ENCODE measurements around the gene ADAMTS7.
"Not testable (repeated sequence)": the region's sequence is repeated elsewhere in the genome, so short reads cannot be mapped to it uniquely, and the experiment has no call there.

The ADAMTS7 gene

DNA sequence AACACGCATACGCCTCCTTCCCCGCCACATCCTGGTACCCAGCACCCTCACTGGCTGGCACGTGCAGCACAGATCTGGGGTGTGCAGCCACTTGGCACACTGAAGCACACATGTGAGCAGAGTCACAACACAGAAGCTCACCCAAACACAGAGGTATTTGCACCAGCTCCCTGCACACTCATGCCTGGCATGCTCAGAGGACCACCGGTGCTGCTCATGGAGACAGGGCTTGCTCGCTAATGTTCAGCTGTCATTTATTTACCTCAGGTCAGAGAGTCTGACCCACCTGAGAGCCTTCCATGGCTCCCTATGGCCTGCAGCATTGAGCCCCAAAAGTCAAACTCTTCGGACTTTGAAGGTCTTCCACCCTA lies 70.4 kb downstream of the ADAMTS7 start:
- H3K4me3 ChIP-seq (ENCODE audit: low read depth, low read length): no peak overlapping the region
- H3K36me3 ChIP-seq (replicated peaks): no peaks in the 10 kb centered on the region
- H3K27ac ChIP-seq: no peak overlapping the region
- no peak for DNase-seq
- no peaks in the 10 kb centered on the region for H3K27me3 ChIP-seq (replicated peaks)
- TF ChIP-seq, protein P1, sequence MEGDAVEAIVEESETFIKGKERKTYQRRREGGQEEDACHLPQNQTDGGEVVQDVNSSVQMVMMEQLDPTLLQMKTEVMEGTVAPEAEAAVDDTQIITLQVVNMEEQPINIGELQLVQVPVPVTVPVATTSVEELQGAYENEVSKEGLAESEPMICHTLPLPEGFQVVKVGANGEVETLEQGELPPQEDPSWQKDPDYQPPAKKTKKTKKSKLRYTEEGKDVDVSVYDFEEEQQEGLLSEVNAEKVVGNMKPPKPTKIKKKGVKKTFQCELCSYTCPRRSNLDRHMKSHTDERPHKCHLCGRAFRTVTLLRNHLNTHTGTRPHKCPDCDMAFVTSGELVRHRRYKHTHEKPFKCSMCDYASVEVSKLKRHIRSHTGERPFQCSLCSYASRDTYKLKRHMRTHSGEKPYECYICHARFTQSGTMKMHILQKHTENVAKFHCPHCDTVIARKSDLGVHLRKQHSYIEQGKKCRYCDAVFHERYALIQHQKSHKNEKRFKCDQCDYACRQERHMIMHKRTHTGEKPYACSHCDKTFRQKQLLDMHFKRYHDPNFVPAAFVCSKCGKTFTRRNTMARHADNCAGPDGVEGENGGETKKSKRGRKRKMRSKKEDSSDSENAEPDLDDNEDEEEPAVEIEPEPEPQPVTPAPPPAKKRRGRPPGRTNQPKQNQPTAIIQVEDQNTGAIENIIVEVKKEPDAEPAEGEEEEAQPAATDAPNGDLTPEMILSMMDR (IDR thresholded peaks at IDR 0.05; ENCODE audit: low read depth, low read length, missing control alignments): no peak
- in situ Hi-C loops (cut with HindIII; ENCODE audit: low pct_ligation_motif_present, low sequenced_read_pairs): no loop called here

DNA sequence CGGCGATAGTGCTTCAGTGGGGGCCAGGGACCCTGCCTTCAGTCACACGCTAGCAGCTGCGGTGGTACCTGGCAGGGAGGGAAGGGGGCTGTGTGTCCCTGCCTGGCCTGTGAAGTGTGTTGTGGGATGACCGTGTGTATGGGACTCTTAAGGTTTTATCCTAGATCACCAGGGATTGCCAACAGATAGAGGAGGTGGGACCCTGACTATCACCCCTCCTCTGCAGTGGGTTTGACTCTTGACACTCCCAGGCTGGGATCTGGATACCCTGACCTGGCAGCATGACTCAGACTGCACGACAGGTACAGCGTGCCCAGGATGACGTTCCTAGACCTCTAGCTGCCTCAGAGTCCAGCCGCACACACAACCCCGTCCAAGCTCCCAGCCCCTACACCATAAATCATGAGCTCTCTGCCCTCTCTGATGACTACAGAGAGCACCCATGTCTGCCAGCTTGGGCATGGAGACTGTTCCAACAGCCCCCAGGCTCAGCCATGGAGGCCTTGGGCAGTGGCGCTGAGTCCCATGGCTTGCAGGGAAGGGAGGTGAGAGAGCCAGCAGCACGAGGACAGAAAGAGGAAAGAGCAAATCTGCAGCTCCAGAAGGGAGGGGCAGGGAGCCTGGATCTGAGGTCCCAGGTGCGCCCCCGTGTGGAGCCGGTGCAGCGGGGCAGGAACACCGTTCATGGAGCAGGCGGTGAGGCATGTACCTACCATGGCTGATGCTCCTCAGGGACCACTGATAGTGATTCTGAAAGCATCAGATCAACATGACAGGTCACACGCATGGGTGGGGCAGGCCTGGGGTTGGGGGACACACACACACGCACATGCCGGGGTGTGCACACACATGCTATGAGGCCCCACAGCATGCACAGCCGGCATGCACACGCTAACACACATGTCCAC lies 71.0 kb downstream of the ADAMTS7 start:
- peak; percentile 39 for DNase-seq
- in situ Hi-C loops (cut with HindIII; ENCODE audit: low pct_ligation_motif_present, low sequenced_read_pairs): no loop called here
- Histone ChIP-seq H3K4me3 (ENCODE audit: low read depth, low read length) (no peak overlapping the region), H3K27me3 (replicated peaks) (no peaks in the 10 kb centered on the region), H3K36me3 (replicated peaks) (no peaks in the 10 kb centered on the region), H3K27ac (no peak overlapping the region)
- TF ChIP-seq, protein P1 (IDR thresholded peaks at IDR 0.05; ENCODE audit: low read depth, low read length, missing control alignments): peak; percentile 75

DNA sequence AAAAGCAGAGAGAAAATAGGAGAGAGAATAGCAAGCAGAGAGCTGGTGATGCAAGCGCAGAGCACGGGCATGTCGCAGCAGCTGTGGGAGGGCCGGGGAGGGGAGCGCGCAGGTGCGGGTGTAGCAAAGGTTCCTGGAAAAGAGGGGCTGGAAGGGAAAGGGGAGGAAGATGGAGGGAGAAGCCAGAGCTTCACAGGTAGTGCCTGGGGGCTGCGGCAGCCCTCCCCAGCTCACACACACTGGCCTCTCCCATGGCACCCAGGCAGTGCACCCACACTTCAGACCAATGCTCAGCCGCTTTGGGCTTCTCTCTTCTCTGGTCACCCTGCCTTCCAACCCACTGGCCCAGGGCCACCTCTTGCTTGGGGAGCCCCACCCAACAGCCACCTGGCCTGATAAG lies 72.1 kb downstream of the ADAMTS7 start:
- Histone ChIP-seq H3K4me3 (ENCODE audit: low read depth, low read length) (no peak overlapping the region), H3K27me3 (replicated peaks) (no peaks in the 10 kb centered on the region), H3K27ac (no peak overlapping the region), H3K36me3 (replicated peaks) (no peaks in the 10 kb centered on the region)
- DNase-seq: no peak
- in situ Hi-C loops (cut with HindIII; ENCODE audit: low pct_ligation_motif_present, low sequenced_read_pairs): no loop called here
- TF ChIP-seq, protein P1 (IDR thresholded peaks at IDR 0.05; ENCODE audit: low read depth, low read length, missing control alignments): no peak

DNA sequence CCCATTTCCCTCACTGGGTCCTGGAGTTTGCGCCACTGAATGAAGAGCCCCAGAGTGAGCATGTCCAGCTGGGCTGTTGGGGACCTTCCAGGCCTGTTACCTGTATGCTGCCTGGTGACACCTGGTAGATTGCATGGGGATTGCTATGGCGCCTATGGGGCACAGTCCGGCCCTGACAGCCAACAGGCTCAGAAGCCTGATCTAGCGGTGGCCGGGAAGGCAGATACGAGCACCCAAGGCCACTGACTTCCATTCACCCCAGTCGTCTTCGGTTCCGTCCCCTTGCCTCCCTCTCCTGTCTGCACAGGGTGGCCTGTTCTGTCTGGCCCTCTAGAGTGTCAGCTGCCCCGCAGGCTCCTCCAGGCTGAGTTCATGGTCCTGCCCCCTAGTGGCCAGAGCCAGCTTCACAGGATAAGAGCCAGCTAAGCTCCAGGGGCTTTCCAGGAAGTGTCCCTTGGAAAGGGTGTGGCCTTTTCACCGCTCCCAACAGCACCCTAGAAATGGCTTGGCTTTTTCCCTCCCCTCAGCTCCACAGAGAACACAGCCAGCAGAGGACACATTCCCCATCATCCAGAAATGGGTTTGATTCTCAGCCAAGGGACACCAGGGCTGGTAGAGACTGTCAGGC lies 73.2 kb downstream of the ADAMTS7 start:
- DNase-seq: peak; percentile 64

DNA sequence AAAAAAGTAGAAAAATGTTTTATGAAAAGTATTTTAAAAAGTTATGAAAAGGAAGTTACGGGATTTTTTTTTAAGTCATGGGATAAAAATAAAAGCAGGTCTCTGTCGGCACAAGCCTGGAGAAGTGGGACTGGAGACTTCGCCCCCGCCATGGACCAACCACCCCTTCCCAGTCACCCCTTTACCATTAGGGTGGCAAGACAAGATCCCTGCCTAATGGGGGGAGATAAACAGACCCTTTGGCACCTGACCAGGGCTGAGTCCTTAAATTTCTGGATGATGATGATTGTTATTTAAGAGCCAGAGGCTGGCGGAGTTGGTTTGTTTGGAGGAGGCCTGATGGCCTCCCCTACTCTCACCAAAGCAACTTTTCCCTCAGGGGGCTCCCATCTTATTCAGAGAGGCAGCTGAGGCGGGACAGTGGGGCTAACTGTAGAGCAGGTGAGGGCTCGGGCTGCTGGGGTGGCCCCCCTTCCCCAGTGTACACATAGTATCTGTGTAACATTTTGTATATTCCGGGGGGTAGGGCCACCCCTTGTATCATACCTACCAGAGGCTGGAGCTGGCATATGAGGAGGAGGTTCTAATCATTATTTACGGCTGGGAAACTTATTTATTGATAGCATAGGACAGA lies 74.0 kb downstream of the ADAMTS7 start:
- H3K4me3 ChIP-seq (ENCODE audit: low read depth, low read length): no peak overlapping the region
- TF ChIP-seq, protein P1 (IDR thresholded peaks at IDR 0.05; ENCODE audit: low read depth, low read length, missing control alignments): no peak
- no peaks in the 10 kb centered on the region for H3K27me3 ChIP-seq (replicated peaks)
- DNase-seq: no peak
- in situ Hi-C loops (cut with HindIII; ENCODE audit: low pct_ligation_motif_present, low sequenced_read_pairs): no loop called here
- no peaks in the 10 kb centered on the region for H3K36me3 ChIP-seq (replicated peaks)
- H3K27ac ChIP-seq: no peak overlapping the region

More for the DNA sequence above, 73.2 kb downstream of the ADAMTS7 start:
- H3K27me3 ChIP-seq (replicated peaks); H3K36me3 ChIP-seq (replicated peaks); in situ Hi-C loops (cut with HindIII; ENCODE audit: low pct_ligation_motif_present, low sequenced_read_pairs); H3K4me3 ChIP-seq (ENCODE audit: low read depth, low read length); H3K27ac ChIP-seq: not testable (repeated sequence)
- TF ChIP-seq, protein P1 (IDR thresholded peaks at IDR 0.05; ENCODE audit: low read depth, low read length, missing control alignments): peak; percentile 79

DNA sequence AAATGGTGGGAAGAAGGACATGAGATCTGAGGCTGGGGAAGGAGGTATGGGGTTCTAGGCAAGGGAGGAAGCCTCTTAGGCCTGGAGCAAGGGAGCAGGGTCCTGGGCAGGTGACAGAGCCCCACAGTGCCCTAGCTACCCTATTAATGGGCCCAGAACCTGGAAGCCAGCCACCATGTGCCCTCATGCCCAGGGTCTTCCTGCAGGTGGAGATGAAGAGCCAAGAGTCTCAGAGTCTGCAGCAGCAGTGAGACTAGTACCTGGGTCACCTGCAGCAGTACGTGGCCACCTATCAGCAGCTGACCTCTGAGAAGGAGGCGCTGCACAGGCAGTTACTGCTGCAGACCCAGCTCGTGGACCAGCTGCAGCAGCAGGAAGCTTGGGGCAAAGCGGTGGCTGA lies 75.0 kb downstream of the ADAMTS7 start:
- in situ Hi-C loops (cut with HindIII; ENCODE audit: low pct_ligation_motif_present, low sequenced_read_pairs); DNase-seq: not testable (repeated sequence)

More for the DNA sequence above, 75.0 kb downstream of the ADAMTS7 start:
- H3K27me3 ChIP-seq (replicated peaks); H3K4me3 ChIP-seq (ENCODE audit: low read depth, low read length); H3K27ac ChIP-seq; H3K36me3 ChIP-seq (replicated peaks): not testable (repeated sequence)
